Astrocyte of the spinal cord (primary cell): ENCODE results near the gene CALML4.
"Not testable (repeated sequence)": the region's sequence is repeated elsewhere in the genome, so short reads cannot be mapped to it uniquely, and the experiment has no call there.

ENCODE experiments used
- DNase-seq: peaks from one replicate; pipeline ENCODE4 v3.0.0; 2011; ENCODE audit warnings: low read depth, low spot score
- H3K4me3 ChIP-seq: 2 replicates; pipeline ENCODE4 v1.5.1; 2011; ENCODE audit warnings: low read depth, mild to moderate bottlenecking, low read length, moderate library complexity
- CTCF ChIP-seq: IDR thresholded peaks from 2 replicates; pipeline ENCODE4 v1.5.1; 2012; ENCODE audit warnings: low read depth, mild to moderate bottlenecking, low read length, inconsistent platforms
- in situ Hi-C: cut with HindIII; loops from 2 replicates; pipeline ENCODE4 v1.10.0; 2017; ENCODE audit warnings: low sequenced_read_pairs

CALML4 gene

GRCh38 chr15:68235022-68235421 lies 29.9 kb upstream of the CALML4 start:
- no peak for DNase-seq
- no peak overlapping the region for H3K4me3 ChIP-seq
- in situ Hi-C loops = no loop called here
- TF ChIP-seq CTCF = no peak

GRCh38 chr15:68234520-68234919 lies 29.4 kb upstream of the CALML4 start:
- in situ Hi-C loops, H3K4me3 ChIP-seq, DNase-seq: not testable (repeated sequence)

- no peak for DNase-seq
- no peak overlapping the region for H3K4me3 ChIP-seq
- no peak for TF ChIP-seq CTCF
- in situ Hi-C loops = no loop called here
Measured at GRCh38 chr15:68234060-68234459, 28.9 kb upstream of the CALML4 start.

GRCh38 chr15:68232937-68233336 lies 27.8 kb upstream of the CALML4 start:
- in situ Hi-C loops = no loop called here

GRCh38 chr15:68232449-68232848 lies 27.3 kb upstream of the CALML4 start:
- H3K4me3 ChIP-seq = no peak overlapping the region
- DNase-seq = no peak
- TF ChIP-seq CTCF = no peak
- in situ Hi-C loops = no loop called here

More at GRCh38 chr15:68232937-68233336, 27.8 kb upstream of the CALML4 start:
- no peak for DNase-seq
- TF ChIP-seq CTCF = no peak
- no peak overlapping the region for H3K4me3 ChIP-seq

- DNase-seq = no peak
- no peak for TF ChIP-seq CTCF
- no peak overlapping the region for H3K4me3 ChIP-seq
- in situ Hi-C loops = no loop called here
Measured at GRCh38 chr15:68231102-68231818, 26.1 kb upstream of the CALML4 start.

GRCh38 chr15:68230157-68231100 lies 25.3 kb upstream of the CALML4 start:
- no peak for DNase-seq

More at GRCh38 chr15:68230157-68231100, 25.3 kb upstream of the CALML4 start:
- peak overlapping the region; percentile 69 for H3K4me3 ChIP-seq
- no peak for TF ChIP-seq CTCF
- in situ Hi-C loops = no loop called here
